AG09309 (cell line): ENCODE results near the gene PSMG2.

Source experiments
- DNase-seq: peaks from one replicate; pipeline ENCODE4 v3.0.0-alpha.2; 2010; ENCODE audit warnings: low read depth
- H3K4me3 ChIP-seq: 2 replicates; pipeline ENCODE4 v1.5.1; 2011; ENCODE audit warnings: mild to moderate bottlenecking, low read depth, low read length, moderate library complexity; ENCODE audit not compliant: control insufficient read depth
- CTCF ChIP-seq: IDR thresholded peaks from 2 replicates; pipeline ENCODE4 v1.5.1; 2011; ENCODE audit warnings: mild to moderate bottlenecking, low read depth, low read length, inconsistent platforms; ENCODE audit not compliant: insufficient read depth, control insufficient read depth; ENCODE audit errors: missing control alignments

The PSMG2 gene

GRCh38 chr18:12769644-12770440 is 67.0 kb downstream of the PSMG2 start:
- H3K4me3 ChIP-seq, result no peak overlapping the region
- DNase-seq, result no peak
- TF ChIP-seq CTCF, result no peak

GRCh38 chr18:12770469-12771219 is 67.8 kb downstream of the PSMG2 start:
- TF ChIP-seq CTCF, result no peak
- no peak for DNase-seq
- H3K4me3 ChIP-seq, result no peak overlapping the region

- no peak for DNase-seq
- no peak overlapping the region for H3K4me3 ChIP-seq
- TF ChIP-seq CTCF, result no peak
Measured at GRCh38 chr18:12772111-12772510, 69.3 kb downstream of the PSMG2 start.

GRCh38 chr18:12773369-12773768 is 70.5 kb downstream of the PSMG2 start:
- no peak for TF ChIP-seq CTCF
- no peak for DNase-seq
- H3K4me3 ChIP-seq, result no peak overlapping the region

- DNase-seq, result no peak
- TF ChIP-seq CTCF, result no peak
- H3K4me3 ChIP-seq, result no peak overlapping the region
Measured at GRCh38 chr18:12774982-12775381, 72.1 kb downstream of the PSMG2 start.
